Stimulated activated CD8-positive, alpha-beta memory T cell treated with anti-CD3 and anti-CD28 coated beads, Interleukin-4, amount 100 ng/mL, for 4 hours (primary cell): ENCODE measurements around the gene SLC47A2.
A peak's percentile ranks its signal among the peaks of the same experiment; 100 is the strongest.
"Not testable (repeated sequence)": the region's sequence is repeated elsewhere in the genome, so short reads cannot be mapped to it uniquely, and the experiment has no call there.

Source experiments
- DNase-seq, 2 donors: peaks; one replicate each; pipeline ENCODE4 v3.0.0-alpha.2; 2020; ENCODE audit warnings: low read depth in 2 of 2, low spot score in 1 of 2

The SLC47A2 gene, protein sequence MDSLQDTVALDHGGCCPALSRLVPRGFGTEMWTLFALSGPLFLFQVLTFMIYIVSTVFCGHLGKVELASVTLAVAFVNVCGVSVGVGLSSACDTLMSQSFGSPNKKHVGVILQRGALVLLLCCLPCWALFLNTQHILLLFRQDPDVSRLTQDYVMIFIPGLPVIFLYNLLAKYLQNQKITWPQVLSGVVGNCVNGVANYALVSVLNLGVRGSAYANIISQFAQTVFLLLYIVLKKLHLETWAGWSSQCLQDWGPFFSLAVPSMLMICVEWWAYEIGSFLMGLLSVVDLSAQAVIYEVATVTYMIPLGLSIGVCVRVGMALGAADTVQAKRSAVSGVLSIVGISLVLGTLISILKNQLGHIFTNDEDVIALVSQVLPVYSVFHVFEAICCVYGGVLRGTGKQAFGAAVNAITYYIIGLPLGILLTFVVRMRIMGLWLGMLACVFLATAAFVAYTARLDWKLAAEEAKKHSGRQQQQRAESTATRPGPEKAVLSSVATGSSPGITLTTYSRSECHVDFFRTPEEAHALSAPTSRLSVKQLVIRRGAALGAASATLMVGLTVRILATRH

GRCh38 chr17:19716108-19717030 lies at the start of gene SLC47A2:
Gene SLC47A2, minus strand, starts transcription at chr17:19716584. Its CDS starts 29 bp downstream, at chr17:19716555.
- DNase-seq: no peak

DNA sequence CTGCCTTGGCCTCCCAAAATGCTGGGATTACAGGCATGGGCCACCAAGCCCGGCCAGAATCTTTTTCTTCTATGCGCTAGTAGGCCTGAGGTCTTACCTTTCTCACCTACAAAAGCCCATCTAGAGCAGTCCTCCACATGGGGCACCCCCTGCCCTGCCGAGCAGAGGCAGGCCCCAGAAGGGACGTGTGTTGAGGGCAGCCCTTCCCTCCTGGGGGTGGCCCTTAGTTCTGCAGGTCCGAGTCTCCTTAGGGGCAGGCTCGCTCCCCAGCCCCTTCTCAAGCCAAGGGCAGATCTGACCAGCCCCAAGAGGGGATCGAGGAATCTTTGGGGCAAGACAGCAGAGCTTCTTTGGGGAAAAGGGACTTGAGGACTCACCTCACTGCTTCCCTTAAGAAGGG lies 49.6 kb upstream of the SLC47A2 start:
- DNase-seq: no peak

DNA sequence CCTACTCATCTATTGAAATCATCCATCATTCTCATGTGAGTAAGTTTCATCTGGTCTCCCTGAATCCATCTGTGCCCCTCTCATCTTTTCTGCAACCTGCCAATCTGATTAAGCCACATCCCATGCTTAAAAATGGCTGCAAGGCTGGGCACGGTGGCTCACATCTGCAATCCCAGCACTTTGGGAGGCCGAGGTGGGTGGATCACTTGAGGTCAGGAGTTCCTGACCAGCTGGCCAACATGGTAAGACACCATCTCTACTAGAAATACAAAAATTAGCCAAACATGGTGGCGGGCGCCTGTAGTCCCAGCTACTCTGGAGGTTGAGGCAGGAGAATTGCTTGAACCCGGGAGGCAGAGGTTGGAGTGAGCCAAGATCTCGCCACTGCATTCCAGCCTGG lies 47.6 kb upstream of the SLC47A2 start:
- not testable (repeated sequence) for DNase-seq

- DNase-seq: no peak
These were observed 47.0 kb upstream of the SLC47A2 start for GRCh38 chr17:19763416-19763815.

- peak in 1 of 2 donors; percentile 38 for DNase-seq
These were observed 46.2 kb upstream of the SLC47A2 start for GRCh38 chr17:19762515-19762961.

DNA sequence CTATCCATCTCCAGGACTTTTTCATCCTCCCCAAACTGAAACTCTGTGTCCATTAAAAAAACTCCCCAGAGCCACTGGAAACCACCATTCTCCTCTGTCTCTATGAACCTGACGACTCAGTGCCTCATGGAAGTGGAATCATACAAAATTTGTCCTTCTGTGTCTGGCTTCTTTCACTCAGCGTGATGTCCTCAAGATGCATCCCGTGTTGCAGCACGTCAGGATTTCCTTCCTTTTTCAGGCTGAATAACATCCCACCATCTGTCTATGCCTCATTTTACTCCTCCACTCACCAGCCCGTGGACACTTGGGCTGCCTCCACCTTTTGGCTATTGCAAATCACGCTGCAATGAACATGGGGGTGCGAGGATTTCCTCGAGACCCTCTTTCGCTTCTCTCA lies 44.4 kb upstream of the SLC47A2 start:
- no peak for DNase-seq

GRCh38 chr17:19759568-19760549 lies 43.5 kb upstream of the SLC47A2 start:
- no peak for DNase-seq

DNA sequence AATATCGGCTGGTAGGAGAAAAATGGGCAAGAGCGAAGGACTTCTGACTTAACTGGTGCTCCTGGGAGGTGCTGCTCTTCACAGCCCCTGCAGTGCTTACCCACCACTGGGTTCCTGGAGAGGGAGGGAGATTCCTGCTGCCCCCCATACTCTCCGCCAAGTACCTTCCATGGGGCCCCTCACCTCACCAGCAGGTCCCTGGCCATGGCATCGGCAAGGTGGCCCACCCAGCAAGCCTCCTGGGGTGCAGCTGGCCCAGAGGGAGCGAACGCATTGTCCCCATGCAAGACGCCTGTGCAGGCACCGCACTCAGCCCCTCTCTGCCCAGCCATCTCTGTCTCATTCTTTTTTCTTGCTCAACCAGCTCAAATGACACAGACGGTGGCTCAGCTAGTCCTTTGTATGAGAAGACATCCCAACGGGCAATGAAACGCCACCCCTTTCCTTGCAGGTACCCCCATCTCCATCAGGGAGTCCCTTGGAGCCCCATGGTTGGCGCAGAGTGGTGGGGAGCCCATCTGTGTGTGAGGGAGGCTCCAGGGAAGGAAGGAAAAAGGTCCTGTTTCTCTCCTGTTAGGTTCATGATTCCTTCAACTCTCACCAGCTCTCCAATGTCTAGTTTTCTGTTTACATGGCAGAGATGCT lies 41.3 kb upstream of the SLC47A2 start:
- no peak for DNase-seq

DNA sequence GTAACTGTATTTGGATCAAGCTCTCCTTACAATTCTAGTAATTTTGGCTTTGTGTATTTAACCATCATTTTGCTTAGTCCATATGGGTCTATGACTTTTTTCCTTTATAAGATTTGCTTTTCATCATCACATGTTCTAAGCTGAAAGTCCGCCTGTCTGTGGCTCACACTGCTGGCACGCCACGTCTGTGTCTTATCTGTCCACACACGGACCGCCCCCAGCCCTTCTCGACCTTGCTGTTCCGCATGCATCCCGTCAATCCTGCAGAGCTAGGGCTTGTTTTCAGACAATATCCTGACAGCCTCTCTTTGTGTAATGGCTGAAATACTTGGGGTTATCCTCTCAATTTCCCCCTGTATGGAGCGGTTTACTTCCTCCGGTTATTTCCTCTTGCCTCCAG lies 40.2 kb upstream of the SLC47A2 start:
- no peak for DNase-seq

DNA sequence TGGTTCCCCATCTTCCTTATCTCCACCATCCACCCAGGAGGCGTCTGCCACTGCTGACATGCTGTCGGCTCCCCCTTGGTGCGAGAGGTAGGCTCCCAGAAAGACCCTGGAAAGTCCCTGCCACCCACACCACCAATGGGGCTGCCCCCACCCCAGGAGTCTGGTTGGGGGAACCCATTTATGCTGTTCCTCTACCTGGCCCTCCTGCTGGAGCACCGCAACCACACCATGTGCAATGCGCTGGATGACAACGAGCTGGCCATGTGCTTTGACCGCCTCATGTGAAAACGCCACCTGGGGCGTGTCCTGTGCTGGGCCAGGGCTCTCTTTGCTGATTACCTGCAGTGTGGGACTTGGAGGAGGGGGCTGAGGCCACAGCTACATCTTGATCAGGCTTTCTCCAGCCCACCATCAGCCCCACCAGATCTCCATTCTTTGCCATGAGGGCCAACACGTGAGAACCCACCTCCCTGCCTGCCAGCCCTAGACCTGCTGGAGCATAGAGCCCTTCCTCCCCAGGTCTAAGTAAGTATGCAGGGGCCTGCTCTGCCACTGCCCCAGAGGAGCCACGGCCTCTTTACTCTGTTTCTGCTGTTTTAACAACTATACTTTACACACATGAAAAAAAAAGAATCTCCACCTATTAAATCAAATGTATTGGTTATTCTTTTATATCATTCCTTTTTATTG lies 39.6 kb upstream of the SLC47A2 start:
- no peak for DNase-seq

GRCh38 chr17:19755392-19755791 lies 39.0 kb upstream of the SLC47A2 start:
- DNase-seq: no peak

- DNase-seq: no peak
These were observed 37.5 kb upstream of the SLC47A2 start for GRCh38 chr17:19753661-19754463.

- no peak for DNase-seq
These were observed 36.7 kb upstream of the SLC47A2 start for GRCh38 chr17:19753051-19753509.

DNA sequence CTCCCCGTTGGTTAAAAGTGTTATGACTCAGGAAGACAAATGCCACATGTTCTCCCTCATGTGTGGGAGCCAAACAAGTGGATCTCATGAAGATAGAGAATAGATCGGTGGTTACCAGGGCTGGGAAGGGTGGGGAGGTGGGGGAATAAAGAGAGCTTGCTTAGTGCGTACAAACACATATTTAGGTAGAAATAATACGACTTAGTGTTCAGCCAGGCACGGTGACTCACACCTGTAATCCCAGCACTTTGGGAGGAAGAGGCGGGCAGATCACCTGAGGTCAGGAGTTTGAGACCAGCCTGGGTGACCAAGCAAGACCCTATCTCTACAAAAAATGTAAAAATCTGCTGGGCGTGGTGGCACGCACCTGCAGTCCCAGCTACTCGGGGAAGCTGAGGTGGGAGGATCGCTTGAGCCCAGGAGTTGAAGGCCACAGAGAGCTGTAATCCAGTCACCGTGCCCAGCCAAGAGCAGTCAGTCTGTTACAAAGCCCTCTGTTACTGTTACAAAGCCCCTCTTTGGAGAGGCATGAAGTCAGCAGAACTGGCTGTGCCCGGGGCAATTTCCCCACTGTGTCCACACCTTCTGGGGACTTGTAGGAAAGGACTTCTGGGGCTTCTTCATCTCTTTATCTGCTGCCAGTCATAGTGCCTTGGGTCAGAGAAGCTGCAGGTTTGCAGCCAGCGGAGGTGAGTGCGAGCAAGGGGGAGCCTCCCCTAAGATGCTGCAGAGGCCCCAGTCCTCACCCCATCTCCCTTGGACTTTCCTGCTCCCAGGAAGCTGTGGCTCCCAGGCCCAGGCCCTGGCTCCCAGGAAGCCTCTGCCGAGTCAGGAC lies 36.0 kb upstream of the SLC47A2 start:
- no peak for DNase-seq

- DNase-seq: no peak
These were observed 34.5 kb upstream of the SLC47A2 start for GRCh38 chr17:19750835-19751234.

GRCh38 chr17:19750020-19750572 lies 33.7 kb upstream of the SLC47A2 start:
- no peak for DNase-seq

GRCh38 chr17:19748807-19749193 lies 32.4 kb upstream of the SLC47A2 start:
- DNase-seq: no peak
